ENCODE results near the gene CCDC186.

- TF ChIP-seq CTCF (conservative IDR thresholded peaks at IDR 0.05) (no peak), EZH2 (IDR thresholded peaks at IDR 0.05; ENCODE audit: low read depth) (no peak)
Measured at GRCh38 chr10:114176511-114176910, 2.5 kb upstream of the CCDC186 start.

Measured in PC-9 (cell line).